Naive thymus-derived CD4-positive, alpha-beta T cell (primary cell): ENCODE data around the gene NDUFB8. TPM values are rescaled to one million over a fixed set of nuclear protein-coding genes. Genes with fewer than 3 reads are reported as not detected.

ENCODE experiments used
- ATAC-seq: fragments of 150-1000 bp; cut with Tn5 transposase; 2 replicates; pipeline ENCODE4 v1.10.0; 2021; ENCODE audit warnings: mild to moderate bottlenecking, moderate library complexity
- CTCF ChIA-PET: fragments of 350-600 bp; sonication (Branson Sonifier 250); formaldehyde crosslinking; loops from one replicate; lab custom pipeline; 2021; ENCODE audit warnings: antibody characterized with exemption; lab: Charles Lee
- POLR2A ChIA-PET: fragments of 350-600 bp; sonication (Branson Sonifier 250); formaldehyde crosslinking; loops from one replicate; lab custom pipeline; 2021; ENCODE audit warnings: antibody characterized with exemption, inconsistent platforms; lab: Charles Lee
- DNase-seq, 9 donors: peaks; one replicate each; pipeline versions ENCODE4 v3.0.0 to v3.0.0-alpha.2; 2020 to 2022; ENCODE audit warnings: mixed read lengths in 1 of 9
- H3K27ac ChIP-seq: one replicate; pipeline ENCODE4 v1.7.0; 2013; ENCODE audit warnings: mild to moderate bottlenecking, low read depth, low read length, moderate library complexity
- H3K27me3 ChIP-seq, 2 donors: one replicate each; pipeline ENCODE4 v1.7.0; 2013; ENCODE audit warnings: low read length in 2 of 2, mild to moderate bottlenecking in 2 of 2, moderate library complexity in 2 of 2; ENCODE audit not compliant: control insufficient read depth in 2 of 2, insufficient read depth in 2 of 2
- H3K36me3 ChIP-seq, 3 experiments: 1 replicate in 2 of 3; 2 replicates in 1 of 3; pipeline ENCODE4 v1.7.0; 2013; ENCODE audit warnings: low read length in 3 of 3, mild to moderate bottlenecking in 3 of 3, moderate library complexity in 1 of 3; ENCODE audit not compliant: insufficient read depth in 3 of 3, control insufficient read depth in 2 of 3
- H3K4me1 ChIP-seq, 2 donors: one replicate each; pipeline ENCODE4 v1.7.0; 2013; ENCODE audit warnings: low read length in 2 of 2, mild to moderate bottlenecking in 2 of 2, moderate library complexity in 1 of 2; ENCODE audit not compliant: control insufficient read depth in 2 of 2, insufficient read depth in 2 of 2
- H3K4me3 ChIP-seq: 2 replicates; pipeline ENCODE4 v1.7.0; 2013; ENCODE audit warnings: mild to moderate bottlenecking, low read length
- H3K9me3 ChIP-seq, 3 experiments: 1 replicate in 2 of 3; 2 replicates in 1 of 3; pipeline ENCODE4 v1.7.0; 2013; ENCODE audit warnings: low read length in 3 of 3; ENCODE audit not compliant: control insufficient read depth in 2 of 3
- H3K27ac Mint-ChIP-seq, 9 donors: one replicate each; pipeline ENCODE4 v1.8.0; 2020 to 2022; ENCODE audit warnings: mixed read lengths in 9 of 9, mild to moderate bottlenecking in 8 of 9, moderate library complexity in 5 of 9, inconsistent platforms in 2 of 9
- H3K27me3 Mint-ChIP-seq, 5 donors: one replicate each; pipeline ENCODE4 v1.8.0; 2021 to 2022; ENCODE audit warnings: mixed read lengths in 5 of 5, mild to moderate bottlenecking in 1 of 5
- H3K36me3 Mint-ChIP-seq, 5 donors: one replicate each; pipeline ENCODE4 v1.8.0; 2020 to 2022; ENCODE audit warnings: mixed read lengths in 5 of 5, mild to moderate bottlenecking in 3 of 5, inconsistent platforms in 1 of 5
- H3K4me1 Mint-ChIP-seq, 7 donors: one replicate each; pipeline ENCODE4 v1.8.0; 2020 to 2022; ENCODE audit warnings: mixed read lengths in 7 of 7, mild to moderate bottlenecking in 3 of 7, inconsistent platforms in 1 of 7
- H3K4me3 Mint-ChIP-seq, 10 donors: one replicate each; pipeline ENCODE4 v1.8.0; 2020 to 2022; ENCODE audit warnings: mild to moderate bottlenecking in 10 of 10, mixed read lengths in 10 of 10, moderate library complexity in 6 of 10, inconsistent platforms in 2 of 10
- H3K9me3 Mint-ChIP-seq, 11 donors: one replicate each; pipeline ENCODE4 v1.8.0; 2020 to 2022; ENCODE audit warnings: mixed read lengths in 11 of 11, mild to moderate bottlenecking in 4 of 11, inconsistent platforms in 1 of 11, moderate library complexity in 1 of 11
- intact Hi-C, 2 donors: fragments of 100-400 bp; cut with micrococcal nuclease; formaldehyde crosslinking; loops; one replicate each; pipeline ENCODE4 v1.15.1; 2023
- polyA plus RNA-seq, 2 donors: library from polyadenylated mRNA; unstranded; fragments of 300-500 nt; fragmentation: Illumina TruSeq; gene quantifications; one replicate each; pipeline ENCODE4 v1.2.3, GENCODE V29; 2021
- total RNA-seq, 6 experiments: library from RNA in 5 of 6; stranded (reverse) in 5 of 6; gene quantifications; 1 replicate in 5 of 6; 2 replicates in 1 of 6; pipeline ENCODE4 v1.2.3 and lab custom pipeline; 2021 to 2026

The NDUFB8 gene
- total and polyA plus RNA-seq, 7 experiments from 2014 or later = 137 to 554 (median 160) TPM

- ATAC-seq = no peak
- no peaks in the 10 kb centered on the region for H3K27me3 ChIP-seq
These were observed 49.7 kb downstream of the NDUFB8 start for GRCh38 chr10:100480002-100480401.

GRCh38 chr10:100479037-100479436 is 50.6 kb downstream of the NDUFB8 start:
- no peak overlapping the region for H3K4me3 ChIP-seq
- POLR2A ChIA-PET = no interaction called here
- Mint-ChIP-seq H3K9me3 (peaks cover 0 to 2% (median 0%) of the 10 kb centered on the region in 11 donors), H3K36me3 (peaks cover 0 to 9% (median 0%) of the 10 kb centered on the region in 5 donors), H3K4me1 (peaks cover 10 to 23% (median 12%) of the 10 kb centered on the region in 7 donors), H3K4me3 (no peak overlapping the region), H3K27ac (no peak overlapping the region), H3K27me3 (peaks cover 4 to 31% (median 26%) of the 10 kb centered on the region in 5 donors)
- H3K36me3 ChIP-seq = no peaks in the 10 kb centered on the region
- intact Hi-C loops = no loop called here
- H3K27ac ChIP-seq = no peak overlapping the region
- no peaks in the 10 kb centered on the region for H3K27me3 ChIP-seq
- no peak for ATAC-seq
- H3K9me3 ChIP-seq = no peaks in the 10 kb centered on the region
- peaks cover 0 to 4% of the 10 kb centered on the region in 2 donors for H3K4me1 ChIP-seq
- CTCF ChIA-PET = no interaction called here
- DNase-seq = no peak

More at GRCh38 chr10:100480002-100480401, 49.7 kb downstream of the NDUFB8 start:
- H3K4me3 ChIP-seq = no peak overlapping the region
- H3K9me3 ChIP-seq = no peaks in the 10 kb centered on the region
- DNase-seq = no peak
- intact Hi-C loops = no loop called here
- Mint-ChIP-seq H3K27ac (peak overlapping the region in 1 of 9 donors; percentile 2), H3K9me3 (peaks cover 0 to 2% (median 0%) of the 10 kb centered on the region in 11 donors), H3K4me1 (peaks cover 10 to 32% (median 12%) of the 10 kb centered on the region in 7 donors), H3K4me3 (no peak overlapping the region), H3K36me3 (peaks cover 0 to 11% (median 0%) of the 10 kb centered on the region in 5 donors), H3K27me3 (peaks cover 4 to 31% (median 26%) of the 10 kb centered on the region in 5 donors)
- ChIA-PET CTCF (interaction anchor here (3.6 to 4.1 kb wide), 2 partner anchors 30 to 39 kb away, joined by 28 to 51 read pairs; no protein-coding TSS in a partner anchor), POLR2A (interaction anchor here (1.0 kb wide), 1 partner anchor 10 kb away, joined by 3 read pairs; no protein-coding TSS in a partner anchor)
- H3K36me3 ChIP-seq = no peaks in the 10 kb centered on the region
- no peak overlapping the region for H3K27ac ChIP-seq
- H3K4me1 ChIP-seq = peaks cover 0 to 4% of the 10 kb centered on the region in 2 donors

- no peaks in the 10 kb centered on the region for H3K9me3 ChIP-seq
- Mint-ChIP-seq H3K4me1 (peaks cover 4 to 13% (median 6%) of the 10 kb centered on the region in 7 donors), H3K27ac (no peak overlapping the region), H3K36me3 (peaks cover 0 to 15% (median 0%) of the 10 kb centered on the region in 5 donors), H3K4me3 (no peak overlapping the region), H3K27me3 (peaks cover 4 to 31% (median 26%) of the 10 kb centered on the region in 5 donors), H3K9me3 (peaks cover 0 to 2% (median 0%) of the 10 kb centered on the region in 11 donors)
- no peaks in the 10 kb centered on the region for H3K27me3 ChIP-seq
- DNase-seq (no peak), ATAC-seq (no peak)
- peaks cover 0 to 3% of the 10 kb centered on the region in 2 donors for H3K4me1 ChIP-seq
- H3K4me3 ChIP-seq = no peak overlapping the region
- H3K27ac ChIP-seq = no peak overlapping the region
- POLR2A ChIA-PET = interaction anchor here (1.0 kb wide), 1 partner anchor 32 kb away, joined by 4 read pairs; no protein-coding TSS in a partner anchor
- CTCF ChIA-PET = no interaction called here
- no peaks in the 10 kb centered on the region for H3K36me3 ChIP-seq
- intact Hi-C loops = no loop called here
These were observed 51.7 kb downstream of the NDUFB8 start for GRCh38 chr10:100477970-100478369.

Other genes with a start within 250 kb of the NDUFB8 start
- gene BLOC1S2, start 243.2 kb downstream of the NDUFB8 start, total RNA-seq = 10 to 100 TPM; 31.5 to 51.3 (median 39.9) TPM
- gene BLOC1S2, start 243.2 kb downstream of the NDUFB8 start, polyA plus RNA-seq = 10 to 100 TPM; 51.9 to 63.4 TPM
- gene PKD2L1, start 199.6 kb downstream of the NDUFB8 start, total RNA-seq = under 1 TPM in 1 of 5 experiments, not detected in 4; 0.46 TPM
- under 1 TPM in 1 of 2 donors, not detected in 1; 0.10 TPM for gene PKD2L1, start 199.6 kb downstream of the NDUFB8 start, polyA plus RNA-seq
- 100 to 1,000 TPM in 1 of 5 experiments, 1 to 10 TPM in 4; 1.1 to 121 (median 2.3) TPM for gene SCD, start 182.6 kb downstream of the NDUFB8 start, total RNA-seq
- 1 to 10 TPM; 1.0 to 2.7 TPM for gene SCD, start 182.6 kb downstream of the NDUFB8 start, polyA plus RNA-seq
- gene WNT8B, start 66.9 kb downstream of the NDUFB8 start, total RNA-seq = under 1 TPM in 2 of 5 experiments, not detected in 3; 0.27 to 0.44 TPM
- gene WNT8B, start 66.9 kb downstream of the NDUFB8 start, polyA plus RNA-seq = under 1 TPM; 0.09 to 0.11 TPM
- 100 to 1,000 TPM in 1 of 5 experiments, 10 to 100 TPM in 4; 61.7 to 295 (median 65.1) TPM for gene SEC31B, start 10.0 kb downstream of the NDUFB8 start, total RNA-seq
- gene SEC31B, start 10.0 kb downstream of the NDUFB8 start, polyA plus RNA-seq = 1 to 10 TPM; 1.1 to 1.8 TPM
- 10 to 100 TPM; 43.3 to 74.9 (median 54.8) TPM for gene HIF1AN, start 6.1 kb upstream of the NDUFB8 start, total RNA-seq
- gene HIF1AN, start 6.1 kb upstream of the NDUFB8 start, polyA plus RNA-seq = 10 to 100 TPM; 24.0 to 28.8 TPM
- gene PAX2, start 215.7 kb upstream of the NDUFB8 start, total RNA-seq = not detected
- not detected for gene PAX2, start 215.7 kb upstream of the NDUFB8 start, polyA plus RNA-seq